GM21737 (cell line): ENCODE measurements around the gene ATXN1.

Experiments used
- ATAC-seq: cut with Tn5 transposase; IDR thresholded peaks from one replicate; pipeline ENCODE4 v1.9.1; 2021; ENCODE audit warnings: mild to moderate bottlenecking, moderate library complexity; ENCODE audit not compliant: unreplicated experiment

Gene ATXN1

DNA sequence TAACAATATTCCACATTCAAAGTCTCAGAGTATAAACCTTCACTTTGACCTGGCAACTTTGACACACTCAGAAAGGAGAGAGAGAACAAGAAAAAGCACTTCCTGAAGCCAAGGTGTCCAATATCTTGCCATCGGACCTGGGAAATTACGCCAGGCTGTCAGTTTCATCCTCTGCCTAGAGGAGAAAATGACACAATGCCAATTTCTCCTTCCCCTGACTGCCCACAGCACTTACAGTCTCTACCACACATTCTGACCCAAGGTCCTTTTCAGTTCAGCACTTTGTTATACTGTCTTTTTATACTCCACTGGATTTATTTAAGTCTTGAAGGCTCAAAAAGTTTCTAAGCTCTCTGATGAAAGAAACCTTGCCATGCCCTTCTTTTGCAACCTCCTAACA is 272.4 kb downstream of the ATXN1 start:
- no peak for ATAC-seq

DNA sequence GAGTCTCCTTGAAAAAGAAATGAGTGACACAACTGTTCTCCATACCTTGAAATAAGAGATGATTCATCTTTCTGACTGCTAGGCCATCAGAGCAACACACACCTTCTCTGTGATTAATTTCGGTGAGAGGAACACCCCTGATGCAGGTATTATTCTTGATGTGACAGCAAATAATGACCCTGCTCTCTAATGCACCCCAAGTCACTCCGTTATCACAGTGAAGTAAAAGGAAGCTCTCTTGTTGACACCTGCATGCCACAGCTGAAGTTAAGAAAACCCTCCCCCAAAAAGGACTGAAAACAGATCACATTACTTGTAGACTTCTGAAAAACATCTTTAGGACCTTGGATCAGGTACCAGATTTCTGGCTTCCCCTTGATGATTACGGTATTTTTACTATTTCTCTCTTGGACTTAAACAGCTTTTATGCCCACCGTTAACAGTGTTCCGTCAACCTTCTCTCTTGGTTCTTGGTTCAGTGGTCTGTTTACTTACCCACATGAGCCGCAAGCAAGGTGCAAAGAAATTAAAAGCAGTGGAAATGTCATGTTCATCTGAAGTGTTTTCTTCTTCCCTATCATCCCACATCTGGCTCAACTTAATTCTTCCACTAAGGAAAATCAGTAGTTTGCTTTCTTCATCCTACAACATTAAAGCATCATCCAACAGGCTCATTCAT is 273.1 kb downstream of the ATXN1 start:
- no peak for ATAC-seq

DNA sequence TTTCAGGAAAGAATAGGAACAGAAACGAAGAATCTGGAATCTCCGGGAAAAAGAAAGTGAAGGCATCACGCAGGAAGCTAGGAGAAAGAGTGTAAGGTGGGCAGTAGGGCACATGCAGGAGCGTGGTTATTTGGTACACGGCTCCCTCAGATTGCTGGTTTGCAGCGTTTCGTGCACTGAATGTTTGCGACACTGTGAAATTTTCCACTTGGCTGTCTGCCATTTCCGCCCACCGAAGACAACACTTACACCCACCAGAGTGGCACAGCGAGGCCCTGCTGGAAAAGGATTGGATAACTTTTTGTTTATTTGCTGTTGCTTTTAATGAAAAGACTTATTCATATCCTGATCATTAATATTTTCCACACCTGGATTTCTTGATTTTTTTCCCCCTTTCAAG is 274.6 kb downstream of the ATXN1 start:
- no peak for ATAC-seq

DNA sequence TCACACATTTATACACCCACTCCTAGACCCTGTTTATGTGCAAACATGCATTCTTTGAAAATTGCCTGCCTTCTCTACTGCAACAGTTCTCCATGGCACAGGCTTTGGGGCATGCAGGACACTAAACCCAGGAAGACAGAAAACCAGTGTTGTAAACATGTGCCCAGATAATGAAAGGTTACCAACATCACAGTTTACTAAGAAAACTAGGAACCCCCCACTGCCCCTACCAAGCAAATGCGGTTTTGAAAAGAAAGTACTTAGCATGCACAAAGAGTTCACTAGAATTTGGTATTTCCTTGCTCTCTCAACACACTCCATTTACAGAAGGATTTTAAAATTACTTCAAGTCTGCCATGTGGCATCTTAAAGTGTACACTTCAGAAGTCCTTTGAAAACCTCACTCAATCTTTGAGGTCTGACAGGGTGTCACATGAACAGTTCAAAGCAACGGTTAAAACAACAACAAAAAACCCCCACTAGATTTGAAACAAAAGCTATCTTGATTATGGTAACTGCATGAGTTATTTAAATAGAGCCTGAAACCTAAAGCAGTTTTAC is 277.9 kb downstream of the ATXN1 start:
- ATAC-seq = no peak

DNA sequence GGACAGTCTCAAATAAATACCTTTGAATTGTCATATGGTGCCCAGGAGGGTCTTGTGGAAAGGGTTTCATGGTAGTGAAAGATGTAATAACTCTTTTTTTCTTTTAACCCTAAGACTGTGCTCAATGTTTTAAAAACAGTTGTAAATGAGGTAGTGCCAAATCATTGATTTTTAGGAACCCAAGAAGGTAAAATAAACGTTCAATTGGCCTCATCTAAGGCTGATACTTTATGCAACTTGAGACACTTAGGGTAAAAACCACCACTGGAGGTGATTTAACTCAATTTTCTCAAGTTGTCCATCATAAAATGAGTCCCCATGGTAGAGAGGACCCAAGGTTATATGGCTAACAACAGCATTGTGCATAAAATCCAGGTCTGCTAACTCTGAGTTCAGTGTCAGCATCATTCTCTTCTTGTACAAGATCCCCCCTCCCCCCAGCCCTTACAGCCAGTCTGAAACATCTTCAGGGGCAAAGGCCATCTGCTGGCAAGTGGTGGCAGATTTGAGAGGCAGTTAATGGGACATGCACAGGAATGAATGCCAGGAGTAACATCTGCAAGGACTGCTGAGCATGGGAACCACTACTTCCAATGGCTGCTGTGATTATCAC is 278.5 kb downstream of the ATXN1 start:
- ATAC-seq = no peak

DNA sequence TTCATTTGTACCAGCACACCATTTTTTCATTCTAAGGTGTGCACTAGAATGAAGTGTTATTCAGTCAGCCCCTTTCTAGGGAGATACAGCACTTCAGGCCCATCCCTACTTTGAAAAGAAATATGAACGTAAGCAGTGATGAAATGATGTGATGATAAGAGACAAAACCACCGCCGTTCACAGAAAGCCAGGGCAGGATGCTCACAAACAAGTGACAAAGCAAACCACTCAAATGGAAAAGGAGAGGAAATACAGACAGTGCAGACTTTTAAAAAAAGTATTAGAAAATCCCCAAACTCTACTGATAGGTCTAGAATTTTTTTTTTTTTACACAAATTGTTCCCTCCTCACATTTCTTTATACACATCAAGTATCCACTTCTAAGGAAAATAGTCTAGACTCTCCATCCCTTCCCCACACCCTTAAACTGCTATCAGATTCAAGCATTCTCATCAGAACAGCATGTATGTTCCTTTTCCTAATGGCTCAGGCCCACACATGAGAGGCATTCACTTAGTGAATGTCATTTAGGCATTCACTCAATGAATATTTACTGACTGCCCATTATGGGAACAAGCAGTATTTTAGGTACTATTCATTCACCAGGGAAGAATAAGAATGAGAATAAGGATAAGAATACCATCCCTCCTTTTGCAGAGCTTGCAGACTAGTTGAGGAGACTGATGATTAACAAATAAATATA is 279.4 kb downstream of the ATXN1 start:
- no peak for ATAC-seq

DNA sequence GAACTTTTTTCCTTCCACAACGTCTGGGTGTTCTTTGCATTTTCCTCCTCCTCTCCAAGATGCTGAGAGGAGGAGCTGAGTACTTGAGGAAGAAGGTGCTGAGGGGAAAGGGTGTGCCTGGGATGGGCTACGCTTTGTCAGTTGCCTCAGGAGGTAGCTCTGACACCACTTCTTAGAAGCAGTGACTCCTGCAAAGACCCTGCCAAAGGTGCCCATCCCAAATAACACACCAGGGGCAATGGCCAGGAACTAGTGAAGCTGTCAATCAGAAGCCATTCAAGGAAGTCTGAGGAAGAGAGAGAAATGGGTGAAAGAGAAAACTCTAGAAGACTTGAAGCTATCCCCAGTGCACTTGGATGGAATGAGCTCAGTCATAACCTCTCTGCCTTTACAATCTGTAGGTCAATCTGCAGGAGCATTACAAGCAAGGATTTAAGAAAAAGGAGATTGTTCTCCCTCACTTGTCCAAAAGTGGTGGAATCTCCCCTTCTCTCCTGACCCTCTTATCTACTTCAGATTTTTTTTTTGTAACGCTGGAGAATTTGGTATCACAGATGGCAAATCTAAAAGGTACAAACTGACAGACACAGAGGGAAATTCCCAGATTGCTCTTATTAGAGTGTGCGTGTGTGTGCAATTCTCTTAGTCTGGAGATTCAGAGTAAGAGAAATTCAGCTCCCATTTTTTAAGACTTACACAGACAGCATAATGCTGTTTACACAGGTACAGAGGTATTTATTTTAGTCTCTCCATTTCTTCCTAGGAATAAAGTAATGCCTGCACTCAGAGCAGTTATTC is 280.3 kb downstream of the ATXN1 start:
- no peak for ATAC-seq

DNA sequence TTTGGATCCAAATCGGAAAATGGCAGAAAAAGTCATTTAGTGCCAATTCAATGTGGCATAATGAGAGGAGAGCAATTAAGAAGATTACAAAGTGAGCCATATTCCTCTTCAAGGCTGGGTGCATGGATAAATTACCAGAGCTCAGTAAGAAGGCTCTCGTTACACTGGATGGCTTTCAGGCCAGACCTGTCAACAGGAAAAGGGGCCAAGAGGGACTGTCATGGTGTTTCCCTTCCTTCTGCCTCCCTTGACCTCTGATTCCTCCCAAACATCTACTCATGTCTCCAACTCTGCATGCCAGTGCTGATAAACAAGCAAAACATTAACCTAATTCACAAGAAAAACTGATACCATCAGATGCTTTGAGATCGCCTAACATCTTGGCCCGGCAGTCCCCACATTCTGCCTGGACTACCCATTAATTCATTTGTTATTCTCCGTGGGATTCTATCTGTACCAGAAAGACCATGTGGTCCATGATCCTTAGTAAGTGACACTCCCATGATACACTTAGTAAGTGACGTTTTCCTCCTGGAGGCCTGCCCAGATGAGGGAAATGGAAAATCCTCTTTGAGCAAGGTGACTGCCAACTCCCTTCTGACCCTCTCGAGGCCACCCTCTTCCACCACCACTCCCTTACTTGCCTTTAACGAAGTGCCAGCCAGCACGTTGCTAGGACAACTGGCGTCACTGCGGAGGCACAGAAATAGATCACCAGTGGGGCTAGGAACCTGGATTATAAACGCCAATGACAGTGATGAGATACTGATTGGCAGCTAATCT is 283.7 kb downstream of the ATXN1 start:
- no peak for ATAC-seq

DNA sequence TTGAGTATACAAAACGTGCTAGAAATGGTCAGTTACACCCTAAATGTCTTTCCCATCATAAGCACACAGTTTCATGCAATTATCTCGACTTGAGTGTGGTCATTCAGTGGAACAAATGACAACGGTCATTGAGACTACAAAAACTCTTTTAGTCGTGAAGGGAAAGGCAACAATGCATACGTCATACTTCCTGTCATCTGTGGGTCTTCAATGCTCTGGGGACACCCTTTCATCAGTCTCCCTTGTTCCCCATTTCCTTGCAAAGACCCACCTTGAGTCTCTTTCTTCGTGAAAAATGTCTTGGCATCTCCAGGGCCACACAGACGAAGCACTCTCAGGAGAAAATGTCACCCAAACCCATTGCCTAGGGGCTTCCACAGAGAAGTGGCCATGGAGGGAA is 284.4 kb downstream of the ATXN1 start:
- no peak for ATAC-seq

DNA sequence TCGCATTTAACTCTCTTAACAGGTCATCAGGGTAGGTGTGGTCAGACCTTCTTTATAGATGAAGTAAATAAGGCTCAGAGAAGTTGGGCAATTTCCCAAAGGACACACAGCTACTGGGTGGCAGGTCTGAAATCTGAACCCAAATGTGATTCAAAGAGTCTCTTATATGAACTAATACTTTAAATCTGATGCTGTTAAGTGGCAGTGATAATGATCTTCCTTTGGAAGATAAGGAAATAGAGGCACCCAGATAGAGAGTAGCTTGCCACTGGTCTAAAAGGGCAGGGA is 285.8 kb downstream of the ATXN1 start:
- ATAC-seq = no peak

DNA sequence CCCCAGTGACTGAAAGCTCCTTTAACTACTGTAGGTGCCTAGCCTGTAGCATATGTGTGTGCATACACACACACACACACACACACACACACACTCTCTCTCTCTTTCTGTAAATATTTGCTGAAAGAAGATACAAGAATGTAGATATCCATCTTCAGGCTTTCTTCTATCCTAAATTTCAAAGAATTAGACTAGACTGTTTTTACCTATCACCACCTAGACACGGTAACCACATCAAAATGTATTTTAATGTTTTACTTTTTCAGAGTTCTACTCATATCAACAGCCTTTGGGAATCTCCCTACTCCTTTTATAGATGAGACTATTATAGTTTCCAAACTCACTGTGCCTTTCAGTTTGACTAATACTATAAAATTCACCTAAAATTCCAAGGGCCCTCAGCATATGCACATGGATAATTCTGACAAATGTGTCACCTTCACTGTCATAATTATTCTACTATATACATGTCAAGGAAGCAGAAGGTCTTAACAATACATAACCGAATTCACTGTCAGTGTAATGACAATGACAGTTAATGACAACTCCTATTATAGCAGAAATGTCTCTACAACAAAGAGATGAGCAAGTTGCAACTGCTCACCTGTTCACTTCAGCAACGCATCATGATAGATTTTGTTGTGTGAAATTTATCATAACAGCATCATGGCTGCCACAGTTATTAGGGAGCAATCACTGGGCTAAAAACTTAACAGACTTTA is 286.3 kb downstream of the ATXN1 start:
- ATAC-seq = no peak

DNA sequence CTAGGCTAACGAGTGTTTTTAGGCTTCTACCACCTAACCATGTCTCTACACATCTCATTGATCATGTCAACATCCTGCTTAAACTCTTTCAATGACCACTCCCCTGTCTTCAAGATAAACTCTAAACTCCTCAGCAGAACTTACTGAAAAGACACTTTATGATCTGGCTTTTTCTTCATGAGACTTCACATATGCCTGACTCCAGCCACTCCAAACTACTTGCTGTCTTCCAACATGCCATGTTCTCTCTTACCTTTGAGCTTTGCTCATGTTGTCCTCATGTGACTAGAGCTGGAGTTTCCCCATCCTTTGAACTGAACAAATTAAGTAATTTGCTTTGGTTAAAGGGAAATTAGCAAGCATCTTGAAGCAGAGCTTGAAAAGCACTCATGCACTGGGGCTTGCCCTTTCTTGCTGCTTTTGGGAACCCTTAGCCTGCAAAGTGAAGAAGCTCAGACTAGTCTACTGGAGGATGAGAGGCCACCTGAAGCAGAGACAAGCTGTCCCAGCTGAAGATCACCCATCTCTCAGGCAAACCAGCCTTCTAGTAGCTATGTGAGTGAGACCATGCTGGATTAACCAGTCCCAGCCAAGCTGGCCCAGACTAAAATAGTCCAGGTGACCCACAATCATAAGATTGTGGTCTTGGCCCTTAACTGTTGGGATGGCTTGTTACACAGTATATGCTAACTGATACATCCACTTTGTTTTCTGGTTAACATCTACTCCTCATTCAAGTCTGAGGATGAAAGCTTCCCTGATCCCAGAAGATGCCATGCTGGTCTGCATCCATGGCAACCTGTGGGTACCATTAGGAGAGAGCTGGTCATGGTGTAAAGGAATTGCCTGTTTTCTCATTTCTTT is 287.1 kb downstream of the ATXN1 start:
- ATAC-seq = no peak

DNA sequence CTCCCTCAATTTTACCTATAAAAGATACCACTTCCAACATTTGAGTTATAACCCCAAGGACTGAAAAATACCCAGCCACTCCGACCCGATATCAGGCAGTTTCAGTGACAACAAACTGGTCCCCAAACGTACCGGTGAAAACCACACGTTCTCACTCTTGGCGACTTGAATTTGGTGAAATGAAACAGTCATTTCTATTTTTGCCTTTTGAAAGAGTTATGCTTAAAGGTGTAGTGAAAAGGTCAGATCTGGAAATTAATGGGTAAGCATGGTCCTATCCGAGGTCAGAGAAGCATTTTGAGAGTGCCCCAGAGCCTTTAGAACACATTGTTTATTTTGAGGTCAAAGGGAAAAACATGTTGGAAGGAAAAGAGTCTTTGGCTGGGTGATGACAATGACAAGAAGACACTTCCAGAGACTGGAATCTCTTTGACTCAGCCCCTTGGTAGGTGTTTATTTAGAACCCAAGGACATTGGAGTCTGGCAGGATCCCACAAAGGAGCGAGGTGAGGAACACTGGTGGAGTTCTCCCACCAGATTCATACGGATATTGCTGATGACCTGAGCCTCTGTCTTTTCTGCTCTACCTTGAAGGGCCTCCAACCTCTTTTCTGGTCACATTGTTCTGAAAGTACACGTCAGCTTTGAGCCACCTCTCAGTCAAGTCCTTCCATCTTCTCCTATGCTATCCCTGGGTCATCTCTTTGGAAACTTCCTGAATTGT is 287.9 kb downstream of the ATXN1 start:
- ATAC-seq = peak; percentile 39

DNA sequence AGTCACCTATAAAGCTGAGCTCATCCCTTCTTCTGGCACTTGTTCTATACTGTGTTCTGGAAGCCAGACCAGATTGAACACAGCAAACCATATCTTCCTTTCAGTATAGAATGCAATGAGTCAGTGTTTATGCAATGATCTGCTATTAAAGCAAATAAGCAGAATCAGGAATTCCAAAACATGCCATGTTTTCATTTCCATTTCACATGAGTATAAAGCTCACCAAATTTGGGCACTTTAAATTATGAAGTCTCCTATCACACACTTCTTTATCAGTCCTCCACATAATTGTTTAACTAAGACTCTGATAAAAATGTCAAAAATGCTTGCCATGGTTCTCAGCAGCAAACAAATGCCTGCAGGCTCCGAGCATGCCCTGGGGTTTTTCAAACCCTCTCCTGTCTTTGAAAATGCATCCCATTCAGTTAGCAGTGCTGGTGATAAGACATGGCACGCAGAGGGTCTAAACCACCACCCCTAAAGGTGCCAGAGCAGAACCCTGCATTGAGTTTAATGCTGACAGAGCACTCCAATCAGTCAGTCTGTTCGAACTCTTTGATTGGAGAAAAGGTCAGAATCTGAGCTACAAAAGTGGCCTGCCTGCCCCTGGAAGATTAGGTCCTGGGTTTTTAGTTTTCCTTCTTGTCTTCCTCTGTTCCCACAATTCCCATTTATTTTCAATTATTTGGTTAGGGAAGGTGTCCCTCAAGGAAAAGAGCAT is 288.8 kb downstream of the ATXN1 start:
- ATAC-seq = no peak

DNA sequence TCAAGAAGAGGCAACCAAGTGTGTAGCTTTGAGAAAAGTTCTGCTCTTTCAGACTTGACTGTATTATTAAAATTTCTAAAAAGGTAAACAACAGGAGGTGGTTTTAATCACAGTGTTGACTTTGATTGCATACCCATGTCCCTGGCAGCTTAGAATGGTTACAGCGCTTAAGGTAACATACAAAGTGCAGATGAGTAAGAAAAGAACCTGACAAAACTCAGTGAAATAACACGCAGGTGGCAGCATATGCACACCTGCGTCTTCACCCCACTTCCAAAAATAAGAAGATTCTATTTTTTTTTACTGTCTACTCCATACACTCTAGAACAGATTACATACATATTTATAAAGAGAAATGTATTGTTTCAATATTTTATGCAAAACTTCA is 289.4 kb downstream of the ATXN1 start:
- ATAC-seq = no peak

DNA sequence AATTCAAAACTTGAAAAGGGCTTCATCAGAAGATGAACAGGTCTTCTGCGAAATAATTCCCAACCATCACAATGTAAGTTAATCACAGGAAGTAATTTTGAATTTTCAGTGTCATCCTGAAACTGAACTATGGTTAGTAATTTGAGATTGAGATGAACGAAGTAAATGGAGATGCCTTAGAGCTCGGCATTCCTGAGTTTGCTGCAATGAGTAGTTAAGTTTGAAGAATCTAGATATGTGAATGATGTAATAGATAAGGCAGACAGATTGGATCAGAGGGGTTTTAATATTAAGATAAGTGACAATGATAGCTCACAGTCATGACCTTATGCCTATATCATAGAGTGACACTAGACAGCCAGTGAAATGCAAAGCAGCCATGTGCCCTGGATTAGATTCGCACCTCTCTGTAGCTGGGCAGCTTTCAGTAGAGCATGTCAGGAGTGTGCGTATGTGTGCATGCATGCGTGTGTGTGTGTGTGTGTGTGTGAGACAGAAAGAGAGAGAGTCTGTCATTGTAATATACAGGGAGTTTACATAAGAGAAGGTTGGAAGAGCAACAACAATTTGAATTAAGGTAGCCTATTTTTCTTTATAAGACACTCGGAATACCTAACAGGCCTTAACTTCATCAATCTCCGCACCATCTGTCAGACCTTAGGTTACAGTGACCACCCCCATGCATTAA is 289.9 kb downstream of the ATXN1 start:
- peak; percentile 40 for ATAC-seq

DNA sequence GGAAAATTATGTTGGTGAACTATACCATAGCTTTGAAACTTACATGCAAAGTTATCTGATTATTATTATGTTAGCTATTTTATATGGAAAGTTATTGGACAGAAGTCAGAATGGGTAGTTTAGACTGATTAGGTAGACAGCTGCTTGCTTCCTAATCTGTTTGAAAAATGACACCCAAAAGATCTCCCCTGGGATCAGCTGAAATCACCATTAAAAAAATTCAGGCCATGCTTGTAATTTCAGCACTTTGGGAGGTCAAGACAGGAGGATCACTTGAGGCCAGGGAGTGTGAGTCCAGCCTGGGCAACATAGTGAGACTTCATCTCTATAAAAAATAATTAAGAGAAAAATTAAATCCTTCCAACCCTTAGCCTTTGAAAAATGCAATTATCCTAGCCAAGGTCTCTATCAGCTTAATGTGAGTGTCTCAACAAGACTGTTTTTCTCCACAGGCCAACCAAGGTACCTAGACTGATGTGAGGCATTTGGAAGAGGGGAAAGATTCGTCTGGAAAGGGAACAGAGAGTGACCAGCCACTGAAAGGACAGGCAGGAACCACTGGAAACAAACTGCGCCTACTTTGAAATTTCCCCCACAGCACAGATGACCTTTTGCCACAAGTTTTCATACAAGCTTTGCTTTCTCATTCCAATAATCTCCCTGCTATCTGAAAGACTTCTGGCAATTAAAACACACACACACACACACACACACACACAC is 290.6 kb downstream of the ATXN1 start:
- no peak for ATAC-seq
